HCT116 (cell line): Measurements from ENCODE around the gene ARSB. TPM values are rescaled to one million over a fixed set of nuclear protein-coding genes. Genes with fewer than 3 reads are reported as not detected.

ENCODE experiments used
- ATAC-seq: fragments of 200-7000 bp; cut with Tn5 transposase; 2 replicates; pipeline ENCODE4 v1.9.1; 2020; ENCODE audit warnings: mild to moderate bottlenecking, moderate library complexity
- BruUV-seq: library from RNA; stranded (reverse); fragments of 400-500 nt; replicated peaks from 2 replicates; lab custom pipeline; 2021; lab: Mats Ljungman, UMichigan
- CTCF ChIA-PET: fragments of 300-600 bp; sonication (Branson Sonifier 250); formaldehyde crosslinking; loops from one replicate; lab custom pipeline; 2021; ENCODE audit warnings: antibody characterized with exemption; lab: Charles Lee
- POLR2A ChIA-PET: fragments of 300-600, 350-600 bp; sonication (Branson Sonifier 250); formaldehyde crosslinking; loops from one replicate; lab custom pipeline; 2021; ENCODE audit warnings: antibody characterized with exemption; lab: Charles Lee
- RAD21 ChIA-PET, 2 experiments: fragments of 300-600 bp; sonication (Branson Sonifier 250); formaldehyde crosslinking; loops; one replicate each; lab custom pipeline; 2023; ENCODE audit warnings: low total read pairs in 2 of 2; ENCODE audit not compliant: uncharacterized antibody in 2 of 2, unreplicated experiment in 2 of 2, low non-redundant PET in 1 of 2; lab: Charles Lee
- DNase-seq: peaks from one replicate; pipeline ENCODE4 v3.0.0-alpha.2; 2010; ENCODE audit warnings: low read depth, low spot score
- H2AFZ ChIP-seq: fragments of 200-600 bp; shearing (Covaris generic), sonication (generic); 2 replicates; pipeline ENCODE4 v1.6.1; 2017; ENCODE audit warnings: low read depth, mixed run types, mixed read lengths, antibody characterized with exemption, low read length; ENCODE audit not compliant: poor library complexity, severe bottlenecking
- H3K27ac ChIP-seq: 2 replicates; pipeline ENCODE4 v1.5.1; 2012; ENCODE audit warnings: low read depth, low read length
- H3K27me3 ChIP-seq: fragments of 200-600 bp; sonication (generic); 2 replicates; pipeline ENCODE4 v1.6.1; 2016; ENCODE audit warnings: mixed run types, low read length, mixed read lengths; ENCODE audit not compliant: insufficient read depth
- H3K36me3 ChIP-seq, 2 experiments: fragments of 200-500 bp in 1 of 2; fragments of 200-600 bp in 1 of 2; sonication (Bioruptor generic) in 1 of 2; sonication (generic) in 1 of 2; 2 replicates each; pipeline versions ENCODE4 v1.5.1 to v1.6.1; 2014 to 2016; ENCODE audit warnings: low read length in 2 of 2, inconsistent platforms in 1 of 2, mixed read lengths in 1 of 2, mixed run types in 1 of 2; ENCODE audit not compliant: insufficient read depth in 2 of 2, control insufficient read depth in 1 of 2
- H3K4me1 ChIP-seq, 2 experiments: fragments of 200-600 bp in 1 of 2; sonication (generic) in 1 of 2; 2 replicates each; pipeline versions ENCODE4 v1.5.1 to v1.6.1; 2012 to 2017; ENCODE audit warnings: low read length in 2 of 2, inconsistent platforms in 1 of 2, mild to moderate bottlenecking in 1 of 2, mixed read lengths in 1 of 2, mixed run types in 1 of 2, moderate library complexity in 1 of 2; ENCODE audit not compliant: insufficient read depth in 2 of 2, control insufficient read depth in 1 of 2
- H3K4me2 ChIP-seq: fragments of 200-600 bp; sonication (generic); 2 replicates; pipeline ENCODE4 v1.6.1; 2017; ENCODE audit warnings: mixed run types, low read length, mixed read lengths
- H3K4me3 ChIP-seq, 2 experiments: fragments of 200-600 bp in 1 of 2; sonication (generic) in 1 of 2; replicated peaks in 1 of 2; 2 replicates each; pipeline ENCODE4 v1.5.1; 2011 to 2016; ENCODE audit warnings: low read length in 2 of 2, control low read depth in 1 of 2, low read depth in 1 of 2, mild to moderate bottlenecking in 1 of 2, mixed read lengths in 1 of 2, mixed run types in 1 of 2
- H3K79me2 ChIP-seq: fragments of 200-600 bp; sonication (generic); 2 replicates; pipeline ENCODE4 v1.6.1; 2017; ENCODE audit warnings: mild to moderate bottlenecking, mixed run types, low read length, moderate library complexity, mixed read lengths; ENCODE audit not compliant: insufficient read depth
- H3K9ac ChIP-seq: fragments of 200-600 bp; sonication (generic); 2 replicates; pipeline ENCODE4 v1.6.1; 2016; ENCODE audit warnings: low read length, mixed read lengths
- H3K9me2 ChIP-seq: fragments of 200-600 bp; sonication (generic), shearing (Covaris generic); 2 replicates; pipeline ENCODE4 v1.6.1; 2017; ENCODE audit warnings: mixed run types, mild to moderate bottlenecking, moderate library complexity; ENCODE audit not compliant: insufficient read depth
- H3K9me3 ChIP-seq, 2 experiments: fragments of 200-500 bp in 1 of 2; fragments of 200-600 bp in 1 of 2; sonication (Bioruptor generic) in 1 of 2; sonication (generic) in 1 of 2; 2 replicates each; pipeline ENCODE4 v1.6.1; 2014 to 2017; ENCODE audit warnings: low read length in 2 of 2, mixed read lengths in 2 of 2, inconsistent platforms in 1 of 2, low read depth in 1 of 2, mild to moderate bottlenecking in 1 of 2, mixed run types in 1 of 2, moderate library complexity in 1 of 2; ENCODE audit not compliant: control insufficient read depth in 1 of 2, insufficient read depth in 1 of 2
- H4K20me1 ChIP-seq: fragments of 200-600 bp; sonication (generic), shearing (Covaris generic); 2 replicates; pipeline ENCODE4 v1.6.1; 2017; ENCODE audit warnings: mixed run types, mild to moderate bottlenecking, moderate library complexity; ENCODE audit not compliant: insufficient read depth
- CBX3 ChIP-seq: IDR thresholded peaks from 2 replicates; pipeline ENCODE4 v1.6.1; 2012; ENCODE audit warnings: low read depth
- CTCF ChIP-seq, 3 experiments: fragments of 200-600 bp in 1 of 3; sonication (generic) in 1 of 3; IDR thresholded peaks in 2 of 3; conservative IDR thresholded peaks in 1 of 3; 2 replicates each; pipeline ENCODE4 v1.5.1; 2012 to 2017; ENCODE audit warnings: low read depth in 2 of 3, low read length in 2 of 3, antibody characterized with exemption in 1 of 3, borderline replicate concordance in 1 of 3, control low read depth in 1 of 3, mild to moderate bottlenecking in 1 of 3, mixed read lengths in 1 of 3, mixed run types in 1 of 3, moderate library complexity in 1 of 3; ENCODE audit not compliant: insufficient read depth in 1 of 3
- EGR1 ChIP-seq: IDR thresholded peaks from 2 replicates; pipeline ENCODE4 v1.6.1; 2012; ENCODE audit warnings: low read depth
- FOSL1 ChIP-seq: IDR thresholded peaks from 2 replicates; pipeline ENCODE4 v1.6.1; 2012; ENCODE audit warnings: low read depth
- MAX ChIP-seq: IDR thresholded peaks from 2 replicates; pipeline ENCODE4 v1.6.1; 2012
- RAD21 ChIP-seq: IDR thresholded peaks from 2 replicates; pipeline ENCODE4 v1.6.1; 2012; ENCODE audit warnings: low read depth, mild to moderate bottlenecking
- SP1 ChIP-seq: IDR thresholded peaks from 2 replicates; pipeline ENCODE4 v1.6.1; 2012; ENCODE audit warnings: low read depth
- YY1 ChIP-seq: IDR thresholded peaks from 2 replicates; pipeline ENCODE4 v1.6.1; 2011; ENCODE audit warnings: low read length, low read depth, moderate library complexity, mild to moderate bottlenecking; ENCODE audit not compliant: insufficient replicate concordance; ENCODE audit errors: extremely low read depth
- ZFX ChIP-seq: fragments of 450-650 bp; IDR thresholded peaks from 2 replicates; pipeline ENCODE4 v1.6.1; 2017
- intact Hi-C: fragments of 100-400 bp; cut with micrococcal nuclease; formaldehyde crosslinking; loops from 2 replicates; pipeline ENCODE4 v1.10.0; 2022
- total RNA-seq: library from RNA; stranded (reverse); gene quantifications from one replicate; pipeline ENCODE4 v1.2.1, GENCODE V29; 2021; ENCODE audit not compliant: unreplicated experiment

The ARSB gene
- total RNA-seq, 1 experiment from 2014 or later: 4.8 TPM

DNA sequence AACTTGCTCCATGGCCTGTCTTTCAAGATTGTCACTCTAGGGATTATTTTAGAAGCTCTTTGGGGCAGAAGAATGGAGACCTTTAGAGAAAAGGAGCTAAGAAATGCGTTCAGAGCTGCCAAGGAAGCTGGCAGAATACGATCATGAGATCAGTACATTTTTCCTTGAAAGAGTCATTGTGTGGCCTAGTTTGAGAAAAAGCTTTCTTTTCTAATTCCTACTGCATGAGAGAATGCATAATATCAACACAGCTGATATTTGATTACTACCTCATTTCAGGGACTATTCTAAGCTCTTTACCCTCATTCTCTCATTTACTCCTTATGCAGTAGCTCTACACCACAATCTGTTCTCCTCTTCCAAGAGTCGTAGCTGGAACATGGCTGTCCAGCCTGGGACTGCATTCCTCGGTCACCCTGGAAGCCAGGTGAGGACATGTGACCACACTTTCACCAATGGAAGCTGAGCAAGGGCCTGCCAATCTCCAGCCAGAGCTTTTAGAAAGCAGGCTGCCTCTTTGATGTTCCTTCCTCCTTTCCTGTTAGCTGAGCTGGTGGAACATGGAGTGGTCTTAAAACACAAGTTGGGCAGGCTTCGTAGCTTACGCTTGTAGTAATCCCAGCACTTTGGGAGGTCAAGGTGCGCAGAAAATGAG is 237.3 kb downstream of the ARSB start:
- H3K36me3 ChIP-seq: no peaks in the 10 kb centered on the region
- DNase-seq: no peak
- H3K27ac ChIP-seq: no peak overlapping the region
- BruUV-seq: no TSS peak
- H3K9me3 ChIP-seq: no peaks in the 10 kb centered on the region
- H4K20me1 ChIP-seq: no peaks in the 10 kb centered on the region
- no peaks in the 10 kb centered on the region for H3K27me3 ChIP-seq
- no peak overlapping the region for H3K4me2 ChIP-seq
- CTCF ChIA-PET: interaction anchor here (1.1 kb wide), 1 partner anchor 13 kb away, joined by 4 read pairs; no protein-coding TSS in a partner anchor
- no peak overlapping the region for H3K9ac ChIP-seq
- POLR2A ChIA-PET: no interaction called here
- TF ChIP-seq CTCF (IDR thresholded peaks at IDR 0.05 in 2 of 3, conservative IDR thresholded peaks at IDR 0.05 in 1 of 3; ENCODE audit: borderline replicate concordance in 1 of 3, insufficient read depth in 1 of 3, low read depth in 2 of 3, low read length in 2 of 3) (no peak), EGR1 (no peak), ZFX (no peak), YY1 (no peak), RAD21 (no peak), CBX3 (no peak), FOSL1 (no peak), MAX (no peak), SP1 (no peak)
- H3K4me1 ChIP-seq: no peaks in the 10 kb centered on the region
- no peak overlapping the region for H2AFZ ChIP-seq
- no peak for ATAC-seq
- H3K4me3 ChIP-seq: no peak overlapping the region
- RAD21 ChIA-PET: no interaction called here
- H3K9me2 ChIP-seq: no peaks in the 10 kb centered on the region
- intact Hi-C loops: no loop called here
- no peaks in the 10 kb centered on the region for H3K79me2 ChIP-seq
